Measurements from ENCODE around the gene SDSL.

- TF ChIP-seq CTCF (IDR thresholded peaks at IDR 0.05) (no peak), ATF2 (CRISPR knock-in tag; IDR thresholded peaks at IDR 0.05; ENCODE audit: borderline replicate concordance, low read depth) (no peak), E2F4 (CRISPR knock-in tag; IDR thresholded peaks at IDR 0.05; ENCODE audit: borderline replicate concordance, low read depth) (no peak), USF2 (CRISPR knock-in tag; IDR thresholded peaks at IDR 0.05) (no peak), PREB (CRISPR knock-in tag; IDR thresholded peaks at IDR 0.05; ENCODE audit: borderline replicate concordance) (no peak), E2F1 (CRISPR knock-in tag; IDR thresholded peaks at IDR 0.05) (no peak), MYBL2 (CRISPR knock-in tag; IDR thresholded peaks at IDR 0.05) (no peak), CBFB (CRISPR knock-in tag; IDR thresholded peaks at IDR 0.05; ENCODE audit: low read depth) (no peak), JUN (CRISPR knock-in tag; IDR thresholded peaks at IDR 0.05) (no peak)
Observed at GRCh38 chr12:113477842-113478215, 55.6 kb downstream of the SDSL start.
